GM20000 (cell line): ENCODE results near the gene ZNF571.

ENCODE experiments used
- DNase-seq: peaks from one replicate; pipeline ENCODE4 v3.0.0; 2012; ENCODE audit warnings: low spot score
- CTCF ChIP-seq: IDR thresholded peaks from 2 replicates; pipeline ENCODE4 v1.5.1; 2012; ENCODE audit warnings: mild to moderate bottlenecking, control low read depth; ENCODE audit errors: extremely low read depth, missing control alignments

Gene ZNF571

GRCh38 chr19:37564624-37565369 is 29.8 kb downstream of the ZNF571 start:
- TF ChIP-seq CTCF, result no peak
- DNase-seq, result no peak

GRCh38 chr19:37563518-37563917 is 31.1 kb downstream of the ZNF571 start:
- no peak for DNase-seq
- no peak for TF ChIP-seq CTCF

GRCh38 chr19:37551129-37551993 is 43.2 kb downstream of the ZNF571 start:
- peak; percentile 91 for DNase-seq
- peak; percentile 32 for TF ChIP-seq CTCF

GRCh38 chr19:37537391-37537947 is 57.1 kb downstream of the ZNF571 start:
- no peak for DNase-seq
- TF ChIP-seq CTCF, result no peak

- DNase-seq, result no peak
- TF ChIP-seq CTCF, result no peak
Observed at GRCh38 chr19:37519890-37520289, 74.7 kb downstream of the ZNF571 start.
